Activated CD8-positive, alpha-beta T cell treated with anti-CD3 and anti-CD28 coated beads for 36 hours (primary cell): ENCODE results near the gene NABP1. TPM values are rescaled to one million over a fixed set of nuclear protein-coding genes. Genes with fewer than 3 reads are reported as not detected.

Experiments
- total RNA-seq, 2 experiments: library from RNA; stranded (reverse); gene quantifications; one replicate each; pipeline ENCODE4 v1.2.3, GENCODE V29; 2021

NABP1 gene
- total RNA-seq, 2 experiments from 2014 or later = 30.5 to 31.7 TPM

Other genes starting within 250 kb of the NABP1 start
- not detected for gene CAVIN2, start 169.0 kb downstream of the NABP1 start, total RNA-seq